BE2C (cell line): Measurements from ENCODE around the gene CFAP99.

Experiments used
- DNase-seq: peaks from one replicate; pipeline ENCODE4 v3.0.0-alpha.2; 2020
- H3K27me3 ChIP-seq: fragments of 250-450 bp; sonication (Bioruptor Pico); 2 replicates; pipeline ENCODE4 v1.5.1; 2020; ENCODE audit warnings: mild to moderate bottlenecking
- H3K36me3 ChIP-seq: fragments of 250-450 bp; sonication (Bioruptor Pico); 2 replicates; pipeline ENCODE4 v1.5.1; 2020; ENCODE audit warnings: mild to moderate bottlenecking
- H3K4me1 ChIP-seq: fragments of 250-450 bp; sonication (Bioruptor Pico); 2 replicates; pipeline ENCODE4 v1.5.1; 2020
- H3K4me3 ChIP-seq: 2 replicates; pipeline ENCODE4 v1.5.1; 2011; ENCODE audit warnings: low read depth, low read length
- H3K9me3 ChIP-seq: fragments of 250-450 bp; sonication (Bioruptor Pico); 2 replicates; pipeline ENCODE4 v1.5.1; 2020
- CTCF ChIP-seq: IDR thresholded peaks from 2 replicates; pipeline ENCODE4 v1.5.1; 2012; ENCODE audit warnings: mild to moderate bottlenecking, low read depth, low read length

Gene CFAP99

GRCh38 chr4:2412534-2412884 is 6.2 kb upstream of the CFAP99 start:
- no peaks in the 10 kb centered on the region for H3K9me3 ChIP-seq
- no peaks in the 10 kb centered on the region; the same call in 1 of the 2 replicates for H3K4me1 ChIP-seq
- no peaks in the 10 kb centered on the region for H3K36me3 ChIP-seq
- H3K4me3 ChIP-seq = no peak overlapping the region; the same call in 1 of the 2 replicates
- no peak for DNase-seq
- peaks cover 18% of the 10 kb centered on the region for H3K27me3 ChIP-seq
- TF ChIP-seq CTCF = no peak

- peaks cover 24% of the 10 kb centered on the region for H3K27me3 ChIP-seq
- H3K4me3 ChIP-seq = peak overlapping the region; percentile 39
- DNase-seq = peak; percentile 87
- no peaks in the 10 kb centered on the region; the same call in 1 of the 2 replicates for H3K4me1 ChIP-seq
- H3K9me3 ChIP-seq = no peaks in the 10 kb centered on the region
- TF ChIP-seq CTCF = peak; percentile 53
- no peaks in the 10 kb centered on the region for H3K36me3 ChIP-seq
Observed at GRCh38 chr4:2412885-2413716, 5.7 kb upstream of the CFAP99 start.

DNA sequence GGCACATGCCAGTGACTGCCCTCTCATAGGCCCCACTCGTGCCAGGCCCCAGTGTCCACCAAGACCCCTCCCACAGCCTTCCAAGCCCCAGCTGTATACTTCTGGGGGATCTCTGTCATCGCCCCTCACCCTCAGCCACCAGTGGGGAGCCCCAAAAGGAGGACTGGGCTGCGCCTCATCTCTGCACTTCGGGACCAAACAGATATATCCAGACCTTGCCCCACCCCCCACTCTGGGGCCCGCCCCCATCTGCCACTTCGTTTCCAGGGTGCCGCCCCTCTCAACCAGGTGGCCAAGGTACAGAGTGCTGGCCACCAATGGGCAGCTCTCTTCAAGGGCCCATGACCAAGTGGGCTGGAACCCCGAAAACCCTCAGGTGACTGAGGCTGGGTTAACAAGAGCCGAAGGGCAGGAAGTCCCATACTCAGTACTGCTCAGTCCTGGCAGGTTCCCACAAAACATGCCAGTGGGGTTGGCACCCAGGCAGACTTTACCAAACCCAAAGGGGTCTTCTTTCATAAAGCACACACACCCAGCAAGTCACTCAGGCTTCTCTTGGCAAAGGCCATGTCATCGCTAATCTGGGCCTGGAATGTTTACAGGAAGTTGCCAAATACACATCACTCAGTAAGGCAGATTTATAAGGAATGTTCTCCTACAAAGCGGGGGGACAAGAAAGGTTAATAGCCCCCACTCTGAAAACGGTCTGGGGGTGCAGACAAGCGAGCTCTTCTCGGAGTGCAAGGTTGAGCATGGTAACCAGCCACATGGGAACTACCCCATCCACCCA is 4.7 kb upstream of the CFAP99 start:
- Histone ChIP-seq H3K4me3 (no peak overlapping the region), H3K9me3 (no peaks in the 10 kb centered on the region), H3K4me1 (no peaks in the 10 kb centered on the region; the same call in 1 of the 2 replicates), H3K36me3 (no peaks in the 10 kb centered on the region), H3K27me3 (peaks cover 30% of the 10 kb centered on the region)
- DNase-seq = no peak
- no peak for TF ChIP-seq CTCF

DNA sequence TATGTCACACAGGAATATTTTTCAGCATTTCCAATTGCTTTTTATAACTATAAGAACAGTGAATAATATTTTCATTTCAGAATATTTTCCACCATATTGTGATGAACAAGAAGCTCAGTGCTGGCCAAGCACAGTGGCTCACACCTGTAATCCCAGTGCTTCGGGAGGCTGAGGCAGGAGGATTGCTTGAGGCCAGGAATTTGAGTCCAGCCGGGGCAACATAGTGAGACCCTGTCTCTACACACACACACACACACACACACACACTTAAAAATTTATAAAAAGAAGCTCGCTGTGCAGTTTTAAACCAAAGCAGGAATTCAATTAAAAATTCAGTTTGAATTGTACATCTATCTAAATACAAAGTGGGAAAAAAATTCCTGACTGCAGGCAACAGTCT is 3.5 kb upstream of the CFAP99 start:
- Histone ChIP-seq H3K4me3 (no peak overlapping the region), H3K27me3 (peaks cover 42% of the 10 kb centered on the region), H3K4me1 (no peaks in the 10 kb centered on the region; the same call in 1 of the 2 replicates), H3K9me3 (no peaks in the 10 kb centered on the region), H3K36me3 (no peaks in the 10 kb centered on the region)
- DNase-seq = no peak
- TF ChIP-seq CTCF = no peak

DNA sequence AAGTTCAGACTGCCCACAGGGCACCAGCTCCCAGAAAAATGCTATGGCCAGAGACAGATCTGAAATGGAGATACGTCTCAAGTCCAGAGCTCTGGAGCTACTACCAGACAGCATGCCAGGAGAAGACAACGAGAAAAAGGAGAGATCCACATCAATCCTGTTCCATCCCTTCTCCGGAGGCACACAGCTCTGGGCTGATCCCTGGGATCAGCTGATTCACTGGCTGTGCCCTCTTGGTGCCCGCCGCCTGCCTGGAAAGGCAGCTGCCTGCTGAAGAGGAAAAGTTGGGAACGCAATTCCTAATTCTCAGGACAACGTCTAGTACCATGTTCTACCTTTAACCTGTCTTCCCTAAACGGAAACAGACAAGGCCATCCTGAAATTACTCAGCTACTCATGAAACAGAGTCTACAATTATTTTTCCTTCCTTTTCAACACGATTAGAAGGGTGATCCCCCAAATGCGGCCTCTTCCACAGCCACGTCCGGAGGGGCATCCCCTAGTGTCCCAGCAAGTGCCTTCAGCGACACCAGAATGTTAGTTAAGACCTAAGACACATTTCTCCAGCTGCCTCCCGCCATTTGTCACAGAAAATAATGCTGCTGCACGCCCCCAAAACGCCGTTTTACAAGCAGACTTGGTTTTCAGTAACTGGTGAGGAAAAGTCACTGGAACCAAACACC is 2.7 kb upstream of the CFAP99 start:
- H3K9me3 ChIP-seq = no peaks in the 10 kb centered on the region
- no peak for TF ChIP-seq CTCF
- H3K4me3 ChIP-seq = no peak overlapping the region
- no peak for DNase-seq
- H3K27me3 ChIP-seq = peaks cover 49% of the 10 kb centered on the region
- no peaks in the 10 kb centered on the region for H3K36me3 ChIP-seq
- H3K4me1 ChIP-seq = no peaks in the 10 kb centered on the region; the same call in 1 of the 2 replicates
